ENCODE measurements around the gene COX5A.

- TF ChIP-seq CTCF (IDR thresholded peaks at IDR 0.05) (no peak), POLR2A (IDR thresholded peaks at IDR 0.05) (peak in 1 of 2 donors; percentile 85)
These were observed 64.7 kb downstream of the COX5A start, which contains the start of gene SCAMP2 for GRCh38 chr15:74873036-74873755.
